SK-N-MC (cell line): ENCODE data around the gene SERPINA5.

Experiments used
- DNase-seq: peaks from one replicate; pipeline ENCODE4 v3.0.0-alpha.2; 2011; ENCODE audit warnings: low read depth, low spot score
- H3K27ac ChIP-seq: fragments of 200-600 bp; sonication (generic); 2 replicates; pipeline ENCODE4 v1.5.1; 2016; ENCODE audit warnings: mixed run types
- H3K36me3 ChIP-seq: fragments of 200-600 bp; sonication (generic); 2 replicates; pipeline ENCODE4 v1.6.1; 2017; ENCODE audit warnings: antibody characterized with exemption, low read length, mixed read lengths; ENCODE audit not compliant: insufficient read depth
- H3K4me3 ChIP-seq: fragments of 200-600 bp; sonication (generic); 2 replicates; pipeline ENCODE4 v1.5.1; 2016
- H3K9ac ChIP-seq: fragments of 200-600 bp; sonication (generic); 2 replicates; pipeline ENCODE4 v1.8.0; 2017; ENCODE audit warnings: mixed run types, mixed read lengths; ENCODE audit not compliant: insufficient read length
- H3K9me3 ChIP-seq: fragments of 200-600 bp; sonication (generic); 2 replicates; pipeline ENCODE4 v1.6.1; 2017; ENCODE audit warnings: low read depth, mild to moderate bottlenecking, antibody characterized with exemption, low read length, moderate library complexity, mixed read lengths
- EZH2 ChIP-seq: fragments of 200-600 bp; sonication (generic); IDR thresholded peaks from one replicate; pipeline ENCODE4 v1.6.1; 2017; ENCODE audit warnings: antibody characterized with exemption
- FOXP2 ChIP-seq: optimal IDR thresholded peaks from 2 replicates; pipeline ENCODE3; 2011; ENCODE audit warnings: mild to moderate bottlenecking, moderate library complexity; ENCODE audit not compliant: insufficient read depth; ENCODE audit errors: extremely low read length, control extremely low read depth
- POLR2AphosphoS5 ChIP-seq: IDR thresholded peaks from 2 replicates; pipeline ENCODE4 v1.6.1; 2012; ENCODE audit warnings: mild to moderate bottlenecking, low read depth, low read length, borderline replicate concordance

SERPINA5 gene

DNA sequence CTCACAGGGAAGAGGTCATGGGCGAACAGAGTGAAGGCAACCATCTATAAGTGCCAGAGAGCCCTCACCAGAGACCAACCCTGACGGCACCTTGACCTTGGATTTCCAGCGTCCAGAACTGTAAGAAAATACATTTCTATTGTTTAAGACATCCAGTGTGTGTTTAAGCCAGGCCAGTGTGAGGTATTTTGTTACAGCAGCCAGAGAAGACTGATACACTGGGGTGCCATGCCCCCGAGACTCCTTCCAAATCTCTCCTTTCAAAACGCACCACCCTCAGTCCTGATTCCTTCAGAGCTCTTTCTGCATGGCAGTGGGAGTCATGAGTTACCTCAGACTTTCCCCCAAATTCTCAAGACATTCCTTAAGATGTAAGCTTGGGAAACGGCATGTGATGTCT, 2.5 kb upstream of the SERPINA5 start:
- TF ChIP-seq EZH2 = no peak
- TF ChIP-seq POLR2AphosphoS5 = no peak
- TF ChIP-seq FOXP2 = no peak
- Histone ChIP-seq H3K9ac (no peak overlapping the region), H3K27ac (no peak overlapping the region), H3K36me3 (no peaks in the 10 kb centered on the region), H3K9me3 (no peaks in the 10 kb centered on the region), H3K4me3 (no peak overlapping the region)
- DNase-seq = no peak

- no peak overlapping the region for H3K27ac ChIP-seq
- H3K36me3 ChIP-seq = no peaks in the 10 kb centered on the region
- TF ChIP-seq EZH2 = no peak
- no peak for TF ChIP-seq FOXP2
- no peak for TF ChIP-seq POLR2AphosphoS5
- no peaks in the 10 kb centered on the region for H3K9me3 ChIP-seq
- no peak for DNase-seq
- no peak overlapping the region for H3K9ac ChIP-seq
- H3K4me3 ChIP-seq = no peak overlapping the region
Measured at GRCh38 chr14:94582199-94582750, 1.0 kb downstream of the SERPINA5 start.

- no peaks in the 10 kb centered on the region for H3K9me3 ChIP-seq
- H3K9ac ChIP-seq = no peak overlapping the region
- no peak overlapping the region for H3K4me3 ChIP-seq
- H3K27ac ChIP-seq = no peak overlapping the region
- no peak for DNase-seq
- TF ChIP-seq FOXP2 (no peak), POLR2AphosphoS5 (no peak), EZH2 (no peak)
- no peaks in the 10 kb centered on the region for H3K36me3 ChIP-seq
Measured at GRCh38 chr14:94582851-94583250, 1.6 kb downstream of the SERPINA5 start.

DNA sequence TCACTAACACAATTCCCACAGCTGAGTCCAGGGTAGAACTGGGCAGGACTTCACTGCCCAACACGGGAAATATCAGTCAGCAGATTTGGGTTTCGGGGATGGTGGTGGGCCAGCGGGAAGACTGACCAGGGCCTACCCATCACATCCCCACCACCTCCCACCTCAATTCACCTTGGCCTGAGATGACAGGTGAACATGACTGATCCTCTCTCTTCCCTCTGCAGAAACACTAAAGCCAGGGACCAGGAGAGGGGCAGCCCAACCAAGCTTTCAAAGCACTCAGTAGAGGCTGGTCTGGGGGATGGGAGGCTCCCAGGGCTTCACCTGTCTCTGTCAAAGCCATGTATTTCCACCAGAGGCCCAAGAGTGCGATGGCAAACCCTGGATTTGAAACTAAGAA, 2.3 kb downstream of the SERPINA5 start:
- Histone ChIP-seq H3K27ac (no peak overlapping the region), H3K9ac (no peak overlapping the region), H3K4me3 (no peak overlapping the region), H3K36me3 (no peaks in the 10 kb centered on the region), H3K9me3 (no peaks in the 10 kb centered on the region)
- TF ChIP-seq POLR2AphosphoS5 (no peak), FOXP2 (no peak), EZH2 (no peak)
- no peak for DNase-seq

GRCh38 chr14:94584591-94585280, 3.5 kb downstream of the SERPINA5 start:
- no peak for TF ChIP-seq EZH2
- no peak for TF ChIP-seq FOXP2
- TF ChIP-seq POLR2AphosphoS5 = no peak

DNA sequence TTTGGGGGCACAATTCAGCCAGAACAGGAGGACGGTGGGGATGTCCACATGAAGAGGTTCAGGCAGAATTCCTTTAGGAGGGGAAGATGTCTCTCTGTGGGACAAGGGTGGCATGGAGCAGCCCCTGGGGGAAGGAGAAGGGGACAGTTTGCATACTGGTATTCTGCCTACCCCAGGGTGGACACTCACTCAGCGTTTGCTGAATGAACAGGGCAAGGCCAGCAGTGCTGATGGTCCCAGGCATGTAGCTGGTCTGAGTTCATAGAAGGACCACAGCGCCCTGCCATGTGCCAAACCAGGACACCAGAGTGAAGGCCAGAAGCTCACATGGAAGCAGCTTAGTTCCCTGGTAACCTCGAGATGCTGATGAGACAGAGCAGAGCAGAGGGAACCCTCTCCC, 5.4 kb downstream of the SERPINA5 start:
- Histone ChIP-seq H3K4me3 (no peak overlapping the region), H3K27ac (no peak overlapping the region), H3K9me3 (no peaks in the 10 kb centered on the region), H3K9ac (no peak overlapping the region), H3K36me3 (no peaks in the 10 kb centered on the region)
- DNase-seq = no peak
- TF ChIP-seq EZH2 (no peak), POLR2AphosphoS5 (no peak), FOXP2 (no peak)

More at GRCh38 chr14:94584591-94585280, 3.5 kb downstream of the SERPINA5 start:
- Histone ChIP-seq H3K9me3 (no peaks in the 10 kb centered on the region), H3K4me3 (no peak overlapping the region), H3K36me3 (no peaks in the 10 kb centered on the region), H3K27ac (no peak overlapping the region), H3K9ac (no peak overlapping the region)
- DNase-seq = no peak

GRCh38 chr14:94588311-94588710, 7.1 kb downstream of the SERPINA5 start:
- H3K4me3 ChIP-seq = no peak overlapping the region
- TF ChIP-seq EZH2 (no peak), FOXP2 (no peak), POLR2AphosphoS5 (no peak)
- H3K9ac ChIP-seq = no peak overlapping the region
- no peaks in the 10 kb centered on the region for H3K36me3 ChIP-seq
- no peaks in the 10 kb centered on the region for H3K9me3 ChIP-seq
- H3K27ac ChIP-seq = no peak overlapping the region
- DNase-seq = no peak

- Histone ChIP-seq H3K9ac (no peak overlapping the region), H3K4me3 (no peak overlapping the region), H3K27ac (no peak overlapping the region), H3K36me3 (no peaks in the 10 kb centered on the region), H3K9me3 (no peaks in the 10 kb centered on the region)
- DNase-seq = no peak
- no peak for TF ChIP-seq POLR2AphosphoS5
- TF ChIP-seq EZH2 = no peak
- no peak for TF ChIP-seq FOXP2
Measured at GRCh38 chr14:94591073-94591472, 9.8 kb downstream of the SERPINA5 start.

- no peaks in the 10 kb centered on the region for H3K36me3 ChIP-seq
- no peak overlapping the region for H3K9ac ChIP-seq
- H3K27ac ChIP-seq = no peak overlapping the region
- no peaks in the 10 kb centered on the region for H3K9me3 ChIP-seq
- no peak for TF ChIP-seq POLR2AphosphoS5
- TF ChIP-seq EZH2 = no peak
- no peak for TF ChIP-seq FOXP2
- no peak for DNase-seq
- no peak overlapping the region for H3K4me3 ChIP-seq
Measured at GRCh38 chr14:94591871-94592270, 10.6 kb downstream of the SERPINA5 start.
